Raji (cell line): ENCODE data around the gene CRISP2.

ENCODE experiments used
- POLR2A ChIP-seq: IDR thresholded peaks from 2 replicates; pipeline ENCODE4 v1.6.1; 2011; ENCODE audit warnings: low read depth, low read length, control low read depth; ENCODE audit not compliant: insufficient read depth

CRISP2 gene

GRCh38 chr6:49664817-49665216 is 48.5 kb downstream of the CRISP2 start:
- TF ChIP-seq POLR2A: no peak

- TF ChIP-seq POLR2A: no peak
Measured at GRCh38 chr6:49662892-49663261, 50.5 kb downstream of the CRISP2 start.

- no peak for TF ChIP-seq POLR2A
Measured at GRCh38 chr6:49662231-49662891, 51.0 kb downstream of the CRISP2 start.

- TF ChIP-seq POLR2A: no peak
Measured at GRCh38 chr6:49653942-49654341, 59.4 kb downstream of the CRISP2 start.

GRCh38 chr6:49653438-49653837 is 59.9 kb downstream of the CRISP2 start:
- TF ChIP-seq POLR2A: no peak

- no peak for TF ChIP-seq POLR2A
Measured at GRCh38 chr6:49651239-49651638, 62.1 kb downstream of the CRISP2 start.

- TF ChIP-seq POLR2A: no peak
Measured at GRCh38 chr6:49649988-49650387, 63.4 kb downstream of the CRISP2 start.

GRCh38 chr6:49648036-49648435 is 65.3 kb downstream of the CRISP2 start:
- no peak for TF ChIP-seq POLR2A

GRCh38 chr6:49647476-49647875 is 65.9 kb downstream of the CRISP2 start:
- TF ChIP-seq POLR2A: no peak

DNA sequence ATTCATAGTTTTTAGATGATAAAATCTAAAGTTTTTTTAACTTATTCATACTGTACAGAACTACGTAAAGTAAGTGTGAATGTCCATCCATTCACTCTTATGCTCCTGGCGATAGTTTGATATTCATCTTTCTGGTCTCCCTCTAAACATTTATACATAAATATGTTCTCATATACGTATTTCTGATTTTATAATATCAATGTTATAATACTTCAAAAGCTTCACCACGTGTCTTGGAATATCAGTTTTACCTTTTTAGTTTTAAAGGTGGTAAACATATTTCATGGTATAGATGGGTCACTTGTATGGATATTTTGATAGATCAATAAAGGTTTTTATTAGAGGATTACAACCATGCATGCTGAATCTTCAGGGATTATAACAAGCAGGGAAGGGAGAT is 66.4 kb downstream of the CRISP2 start:
- TF ChIP-seq POLR2A: no peak

- TF ChIP-seq POLR2A: no peak
Measured at GRCh38 chr6:49646130-49646824, 67.1 kb downstream of the CRISP2 start.

- TF ChIP-seq POLR2A: no peak
Measured at GRCh38 chr6:49645139-49645538, 68.2 kb downstream of the CRISP2 start.
